Measurements from ENCODE around the gene CERS6.

- TF ChIP-seq ZNF580 (tag by site-specific recombination; IDR thresholded peaks at IDR 0.05), result no peak
- TF ChIP-seq SP2 (tag by site-specific recombination; IDR thresholded peaks at IDR 0.05), result no peak
- no peak for TF ChIP-seq SETDB1 (IDR thresholded peaks at IDR 0.05; ENCODE audit: insufficient read length, low read length)
- no peak for TF ChIP-seq ZNF626 (tag by site-specific recombination; IDR thresholded peaks at IDR 0.05)
- no peak for TF ChIP-seq CTCF (tag by site-specific recombination; IDR thresholded peaks at IDR 0.05)
- no peak for TF ChIP-seq ZNF175 (tag by site-specific recombination; IDR thresholded peaks at IDR 0.05)
Measured at GRCh38 chr2:168467729-168468128, 11.7 kb downstream of the CERS6 start.
